SK-MEL-5 (cell line): ENCODE measurements around the gene MYL7. TPM values are rescaled to one million over a fixed set of nuclear protein-coding genes. Genes with fewer than 3 reads are reported as not detected.

Experiments used
- DNase-seq: peaks from one replicate; pipeline ENCODE4 v3.0.0-alpha.2; 2016; ENCODE audit warnings: low read depth, low spot score
- in situ Hi-C: cut with HindIII; loops from 2 replicates; pipeline ENCODE4 v1.10.0; 2016; ENCODE audit warnings: low sequenced_read_pairs, high pct_unique_total_duplicates, low pct_unique_long_range_greater_than_20kb
- total RNA-seq: library from RNA; depleted of rRNA; stranded (reverse); fragments of >200 nt; shearing (Covaris generic); gene quantifications from 2 replicates; pipeline ENCODE4 v1.2.3, GENCODE V29; 2014

MYL7 gene
- total RNA-seq, 1 experiment from 2014 or later: not detected

- in situ Hi-C loops: no loop called here
- DNase-seq: no peak
Observed at GRCh38 chr7:44122529-44122928, 18.6 kb downstream of the MYL7 start.

GRCh38 chr7:44121761-44122420 lies 19.2 kb downstream of the MYL7 start:
- DNase-seq: no peak
- in situ Hi-C loops: no loop called here

- in situ Hi-C loops: no loop called here
Observed at GRCh38 chr7:44120395-44120794, 20.7 kb downstream of the MYL7 start.

DNA sequence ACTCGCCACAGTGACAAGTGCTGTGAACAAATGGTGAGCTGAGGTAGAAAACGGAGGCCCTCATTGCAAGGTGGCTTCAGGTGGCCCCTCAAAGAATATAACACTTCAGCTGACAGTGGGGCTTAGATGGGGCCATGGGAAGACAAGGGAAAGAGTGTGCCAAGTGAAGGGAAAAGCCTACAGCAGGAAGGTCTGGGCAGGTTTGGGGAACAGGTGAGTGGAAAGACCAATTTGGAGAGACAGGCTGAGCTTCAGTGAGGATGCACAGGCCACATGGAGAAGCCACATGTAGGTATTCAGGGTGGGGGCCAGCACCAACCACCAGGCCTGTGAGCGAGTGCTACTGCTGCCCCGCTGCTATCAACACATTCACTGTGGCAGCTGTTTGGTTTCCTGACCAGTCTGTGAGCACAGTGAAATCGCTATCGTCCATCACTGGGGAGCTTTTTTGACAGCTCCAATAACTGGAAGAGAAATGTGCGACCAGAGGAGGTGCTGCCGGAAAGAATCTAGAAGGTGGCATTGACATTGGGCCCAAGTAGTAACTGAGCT lies 21.2 kb downstream of the MYL7 start:
- in situ Hi-C loops: no loop called here
- no peak for DNase-seq

More at GRCh38 chr7:44120395-44120794, 20.7 kb downstream of the MYL7 start:
- no peak for DNase-seq

GRCh38 chr7:44117801-44118429 lies 23.2 kb downstream of the MYL7 start:
- DNase-seq: no peak
- in situ Hi-C loops: no loop called here

DNA sequence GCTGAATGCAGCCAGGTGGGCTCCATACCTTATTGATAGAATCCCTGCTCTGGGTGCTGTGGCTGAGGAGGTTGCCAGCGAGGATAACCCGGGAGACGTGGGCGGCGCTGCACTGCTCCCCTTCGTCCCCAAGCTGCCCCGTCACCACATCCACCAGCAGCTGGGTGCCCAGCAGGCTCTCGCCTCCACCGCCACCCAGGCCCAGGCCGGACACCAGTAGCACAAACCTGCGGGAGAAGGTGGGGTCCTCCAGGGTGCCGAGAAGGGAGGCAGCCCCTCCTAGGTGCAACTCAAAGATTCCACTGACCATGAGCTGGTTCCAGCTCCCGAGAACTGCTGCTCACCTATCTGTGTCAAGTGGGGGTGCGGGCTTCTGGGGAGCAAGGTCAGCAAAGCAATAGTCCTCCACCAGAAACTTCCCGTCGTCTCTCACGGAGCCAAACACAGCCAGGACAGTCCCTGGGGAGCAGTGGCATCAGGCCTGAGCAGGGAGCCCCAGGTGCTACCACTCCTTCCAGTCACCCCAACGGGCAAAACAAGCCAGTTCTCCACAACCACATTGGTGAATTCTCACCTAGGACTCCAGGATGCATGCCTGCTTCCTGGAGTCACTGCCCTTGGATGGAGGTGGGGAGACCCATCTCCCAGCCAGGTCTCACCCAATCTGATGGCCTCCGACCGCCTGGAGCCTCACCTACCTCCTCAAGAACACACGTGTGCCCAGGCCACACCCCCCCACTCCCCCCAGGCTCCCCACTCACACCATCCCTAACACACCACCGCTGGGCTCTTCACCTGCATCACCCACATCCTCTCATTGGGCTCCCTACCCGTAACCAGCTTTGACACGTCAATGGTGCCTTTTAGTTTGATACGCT lies 24.1 kb downstream of the MYL7 start:
- no peak for DNase-seq
- in situ Hi-C loops: no loop called here

DNA sequence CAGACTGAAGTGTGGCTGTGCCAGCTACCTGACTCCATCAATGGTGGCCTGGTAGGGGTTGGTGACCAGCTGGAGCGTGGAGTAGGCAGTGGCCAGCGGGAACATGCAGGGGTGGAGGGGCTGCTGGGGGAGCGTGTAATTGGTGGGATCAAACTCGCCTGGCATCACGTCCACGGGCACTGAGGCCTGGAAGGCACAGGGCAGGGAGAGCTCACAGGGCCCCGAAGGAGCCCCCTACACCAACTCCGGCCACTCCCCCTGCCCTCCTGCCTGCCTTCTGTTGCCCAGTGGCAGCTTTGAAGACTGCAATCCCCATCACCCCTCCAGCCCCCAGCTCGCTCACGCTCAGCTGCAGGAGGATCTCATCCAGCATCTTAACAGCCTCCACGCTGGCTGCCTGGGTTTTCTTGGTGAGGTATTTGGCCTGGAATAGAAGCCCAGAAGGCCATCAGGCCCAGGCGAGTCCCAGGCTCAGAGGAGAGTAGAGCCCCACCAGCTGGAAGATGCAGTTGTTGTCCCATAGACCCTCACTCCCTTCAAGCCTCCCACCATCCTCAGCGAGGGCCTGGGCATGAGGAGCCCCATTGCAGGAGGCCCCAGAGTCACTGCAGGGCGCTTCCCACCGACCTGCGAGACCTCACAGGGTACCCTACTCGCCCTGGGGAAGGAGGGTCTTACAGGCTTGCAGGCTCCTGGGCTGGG lies 24.9 kb downstream of the MYL7 start:
- DNase-seq: no peak
- in situ Hi-C loops: no loop called here

GRCh38 chr7:44114586-44115310 lies 26.4 kb downstream of the MYL7 start:
- no peak for DNase-seq
- in situ Hi-C loops: no loop called here

DNA sequence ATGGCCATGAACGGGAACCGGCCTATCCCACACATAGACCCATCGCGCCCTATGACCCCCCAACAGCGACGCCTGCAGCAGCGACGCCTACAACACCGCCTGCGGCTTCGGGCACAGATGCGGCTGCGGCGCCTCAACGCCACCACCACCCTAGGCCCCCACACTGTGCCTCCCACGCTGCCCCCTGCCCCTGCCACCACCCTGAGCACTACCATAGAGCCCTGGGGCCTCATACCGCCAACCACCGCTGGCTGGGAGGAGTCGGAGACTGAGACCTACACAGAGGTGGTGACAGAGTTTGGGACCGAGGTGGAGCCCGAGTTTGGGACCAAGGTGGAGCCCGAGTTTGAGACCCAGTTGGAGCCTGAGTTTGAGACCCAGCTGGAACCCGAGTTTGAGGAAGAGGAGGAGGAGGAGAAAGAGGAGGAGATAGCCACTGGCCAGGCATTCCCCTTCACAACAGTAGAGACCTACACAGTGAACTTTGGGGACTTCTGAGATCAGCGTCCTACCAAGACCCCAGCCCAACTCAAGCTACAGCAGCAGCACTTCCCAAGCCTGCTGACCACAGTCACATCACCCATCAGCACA lies 27.3 kb downstream of the MYL7 start:
- DNase-seq: no peak
- in situ Hi-C loops: no loop called here

GRCh38 chr7:44112997-44113763 lies 28.0 kb downstream of the MYL7 start:
- in situ Hi-C loops: no loop called here

DNA sequence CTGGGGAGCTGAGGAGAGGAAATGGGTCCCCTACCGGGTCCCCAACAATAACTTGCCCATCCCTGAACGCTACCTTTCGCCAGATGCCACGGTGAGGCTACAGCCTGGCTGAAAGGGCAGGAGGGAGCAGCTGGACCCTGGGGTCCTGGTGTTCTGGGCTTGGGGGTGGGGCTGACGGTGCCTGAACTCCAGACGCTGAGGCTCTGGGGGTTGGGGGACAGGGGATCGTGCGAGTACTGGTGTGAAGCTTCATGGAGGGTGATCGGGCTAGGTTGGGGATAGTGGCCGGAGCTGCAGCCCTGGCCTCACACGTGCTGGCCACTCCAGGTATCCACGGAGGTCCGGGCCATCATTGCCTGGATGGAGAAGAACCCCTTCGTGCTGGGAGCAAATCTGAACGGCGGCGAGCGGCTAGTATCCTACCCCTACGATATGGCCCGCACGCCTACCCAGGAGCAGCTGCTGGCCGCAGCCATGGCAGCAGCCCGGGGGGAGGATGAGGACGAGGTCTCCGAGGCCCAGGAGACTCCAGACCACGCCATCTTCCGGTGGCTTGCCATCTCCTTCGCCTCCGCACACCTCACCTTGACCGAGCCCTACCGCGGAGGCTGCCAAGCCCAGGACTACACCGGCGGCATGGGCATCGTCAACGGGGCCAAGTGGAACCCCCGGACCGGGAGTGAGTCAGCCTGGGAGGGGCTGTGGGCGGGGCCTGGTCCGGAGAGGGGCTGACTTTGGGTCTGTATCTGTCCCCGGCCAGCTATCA lies 28.7 kb downstream of the MYL7 start:
- no peak for DNase-seq
- in situ Hi-C loops: no loop called here

More at GRCh38 chr7:44112997-44113763, 28.0 kb downstream of the MYL7 start:
- no peak for DNase-seq

- in situ Hi-C loops: no loop called here
- DNase-seq: no peak
Observed at GRCh38 chr7:44111761-44112160, 29.4 kb downstream of the MYL7 start.

GRCh38 chr7:44110719-44111635 lies 30.2 kb downstream of the MYL7 start:
- in situ Hi-C loops: no loop called here
- DNase-seq: no peak

- in situ Hi-C loops: no loop called here
- DNase-seq: no peak
Observed at GRCh38 chr7:44109991-44110390, 31.1 kb downstream of the MYL7 start.
